GM19035 (cell line): ENCODE measurements around the gene PPARGC1A.

Experiments
- ATAC-seq: cut with Tn5 transposase; IDR thresholded peaks from one replicate; pipeline ENCODE4 v1.9.1; 2021; ENCODE audit not compliant: unreplicated experiment

Gene PPARGC1A

DNA sequence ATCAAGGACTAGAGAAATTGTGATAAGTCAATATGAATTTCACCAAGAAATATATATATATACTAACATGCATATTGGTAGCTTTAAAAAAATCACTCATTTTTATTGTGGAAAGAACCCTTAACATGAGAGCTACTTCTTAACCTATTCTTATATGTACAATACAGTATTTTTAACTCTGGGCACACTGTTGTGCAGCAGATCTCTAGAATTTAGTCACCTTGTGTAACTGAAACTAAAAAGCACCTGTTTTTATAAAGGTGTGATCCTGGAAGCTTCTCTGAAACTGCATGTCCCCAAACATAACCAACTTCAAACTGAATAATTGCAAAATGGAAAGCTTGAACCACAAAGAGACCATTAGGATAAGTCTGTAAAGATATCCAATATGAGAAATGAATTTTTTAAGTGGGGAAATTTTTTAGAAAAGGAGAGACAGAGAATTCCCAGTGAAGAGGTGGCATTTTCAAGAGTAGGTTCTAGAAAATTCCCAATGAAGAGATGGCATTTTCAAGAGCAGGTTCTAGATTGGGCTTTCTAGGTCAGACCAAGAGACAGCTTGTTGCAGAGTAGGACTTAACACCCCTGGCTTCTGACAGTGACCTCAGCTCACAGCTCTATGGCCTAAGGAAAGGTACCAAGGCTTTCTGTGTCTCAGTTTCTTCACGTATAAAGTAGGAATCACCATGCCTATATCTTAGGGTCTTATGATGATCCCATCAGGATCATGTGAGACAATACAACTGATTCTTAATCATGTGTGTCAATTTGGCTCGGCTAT is 22.0 kb upstream of the PPARGC1A start:
- peak; percentile 81 for ATAC-seq

DNA sequence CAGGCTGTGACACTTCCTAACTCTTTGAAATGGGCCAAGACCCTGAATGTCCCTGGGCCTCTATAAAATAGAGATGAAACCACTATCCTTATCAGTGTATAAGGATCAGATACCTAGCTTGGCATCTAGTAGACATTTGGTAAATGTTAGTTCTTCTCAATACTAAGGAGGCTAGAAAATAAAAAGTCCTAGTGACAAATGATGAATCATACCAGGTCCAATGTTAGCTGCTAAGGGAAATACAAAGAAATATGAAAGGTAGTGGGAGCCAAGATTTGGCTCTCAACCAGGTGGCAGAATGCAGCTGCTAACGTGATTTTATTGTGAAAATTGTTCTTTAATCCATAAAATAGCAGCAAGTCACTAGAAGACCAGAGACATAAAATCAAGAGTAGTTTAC is 19.8 kb upstream of the PPARGC1A start:
- no peak for ATAC-seq

DNA sequence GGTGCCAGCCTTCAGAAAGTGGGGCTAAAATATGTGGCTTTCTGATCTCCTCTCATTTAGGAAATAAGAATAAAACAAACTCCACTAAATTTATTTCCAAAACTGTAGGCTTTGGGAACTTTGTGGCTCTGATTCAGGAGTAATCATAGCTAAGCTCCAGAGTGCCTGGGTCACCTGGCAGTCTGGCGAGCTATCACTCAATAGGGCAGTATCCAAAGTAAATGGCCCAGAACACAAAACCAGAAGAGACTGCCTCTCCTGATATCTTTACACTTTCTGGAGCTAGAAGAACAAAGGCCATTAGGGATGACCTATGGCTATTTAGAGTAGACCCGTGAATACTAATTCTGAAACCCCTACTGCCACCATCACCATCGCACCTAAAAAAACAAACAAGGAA is 17.0 kb upstream of the PPARGC1A start:
- ATAC-seq: no peak

DNA sequence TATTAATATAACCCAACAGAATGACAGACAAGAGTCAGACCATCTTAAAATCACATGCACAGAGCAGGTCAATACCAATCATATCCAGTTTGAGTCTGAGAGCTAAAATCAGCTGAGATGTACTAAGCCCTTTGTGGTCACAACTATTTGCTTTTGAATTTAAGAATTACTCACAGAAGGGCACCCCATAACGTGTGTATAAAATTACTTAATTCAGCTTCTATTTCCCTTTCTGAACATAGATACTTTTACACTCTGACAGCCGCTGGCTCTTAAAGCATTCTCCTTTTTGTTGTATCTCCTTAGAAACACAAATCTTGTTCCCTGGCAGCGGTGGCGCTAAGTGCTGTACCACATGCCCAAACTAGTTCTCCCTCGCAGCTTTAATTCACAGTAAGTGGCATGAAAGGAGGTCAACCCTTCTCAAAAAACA is 14.8 kb upstream of the PPARGC1A start:
- ATAC-seq: no peak

DNA sequence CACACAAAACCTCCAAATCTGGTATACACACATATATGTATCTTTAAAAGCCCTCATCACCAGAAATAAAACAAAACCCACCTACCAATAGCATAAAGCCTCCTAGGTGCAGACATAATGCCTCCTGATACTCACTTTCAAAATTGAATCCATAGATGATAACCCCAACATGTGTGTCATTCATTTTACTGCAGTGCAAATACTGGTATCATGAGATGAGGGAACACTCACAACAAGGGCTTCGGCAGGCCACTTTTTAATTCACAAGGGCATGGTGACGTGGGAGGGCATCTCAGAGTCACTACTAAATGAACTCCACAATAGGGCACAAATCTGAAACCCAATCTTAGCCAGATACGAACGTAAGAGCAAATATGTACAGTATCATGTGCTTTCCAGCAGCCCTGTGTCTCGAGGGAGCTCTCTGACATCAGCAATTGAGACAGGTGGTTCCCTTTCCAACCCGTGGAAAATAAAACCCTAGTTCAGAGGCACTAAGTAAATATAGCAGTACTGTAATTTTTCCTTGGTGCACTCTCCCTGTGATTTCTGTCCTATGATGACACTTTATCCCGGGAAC is 14.1 kb upstream of the PPARGC1A start:
- no peak for ATAC-seq

DNA sequence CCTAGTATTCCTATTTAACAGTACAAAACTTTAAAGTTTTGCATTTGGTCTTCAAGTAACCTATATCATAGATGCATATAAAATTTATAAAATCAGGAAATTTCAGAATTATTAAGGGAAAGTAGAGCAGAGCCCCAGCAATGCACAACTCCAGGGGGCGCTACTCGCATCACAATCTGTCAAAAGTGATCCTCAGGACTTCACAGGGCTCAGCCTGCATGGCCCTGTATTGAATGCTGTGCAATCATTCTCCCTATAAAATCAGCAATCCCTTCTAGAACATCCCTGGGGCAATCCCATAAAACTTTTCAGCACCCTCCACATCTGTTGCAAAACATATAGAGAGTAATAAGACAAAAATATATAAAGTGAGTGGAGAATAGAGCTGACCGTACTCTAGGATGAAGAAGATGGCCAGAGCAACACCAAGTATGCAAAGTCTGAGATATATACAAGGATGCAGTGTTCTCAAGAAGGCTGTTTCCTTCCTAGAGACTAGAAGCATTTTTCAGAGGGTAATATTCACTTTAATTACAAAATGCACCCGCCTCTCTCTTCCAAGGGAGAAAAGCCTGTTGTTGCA is 12.5 kb upstream of the PPARGC1A start:
- no peak for ATAC-seq

DNA sequence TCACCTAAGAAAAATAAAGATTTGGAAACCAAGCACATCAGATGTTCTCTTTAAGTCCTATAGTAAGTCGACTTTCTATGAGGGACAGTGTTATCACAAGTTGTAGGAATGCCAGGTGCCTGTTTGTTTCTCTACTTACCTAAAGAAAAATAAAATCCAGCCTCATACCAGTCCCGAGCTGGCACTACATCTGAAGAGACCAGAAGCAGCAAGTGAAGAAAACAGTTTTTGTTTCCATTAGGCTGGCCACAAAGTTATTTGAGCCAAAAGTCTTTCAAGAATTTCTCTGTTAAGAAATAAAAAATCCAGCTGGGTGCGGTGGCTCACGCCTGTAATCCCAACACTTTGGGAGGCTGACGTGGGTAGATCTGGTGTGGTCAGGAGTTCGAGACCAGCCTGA is 10.8 kb upstream of the PPARGC1A start:
- ATAC-seq: no peak

DNA sequence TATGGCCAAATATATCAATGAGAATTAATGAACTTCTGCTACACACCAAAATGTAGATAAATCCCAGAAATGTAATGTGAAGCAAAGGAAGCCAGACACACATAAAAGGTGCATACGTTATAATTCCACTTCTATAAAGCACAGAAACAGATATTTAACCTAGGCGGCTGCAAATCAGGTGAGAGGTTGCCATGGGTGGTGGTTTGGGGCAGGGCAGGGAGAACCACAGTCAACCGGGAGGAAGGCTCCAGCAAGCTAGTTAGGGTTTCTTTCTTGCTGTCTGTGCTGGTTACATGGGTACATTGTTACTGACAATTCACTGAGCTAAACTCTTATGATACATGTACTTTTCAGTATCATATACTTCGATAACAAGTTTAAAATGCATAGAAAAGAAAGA is 9.7 kb upstream of the PPARGC1A start:
- ATAC-seq: no peak

DNA sequence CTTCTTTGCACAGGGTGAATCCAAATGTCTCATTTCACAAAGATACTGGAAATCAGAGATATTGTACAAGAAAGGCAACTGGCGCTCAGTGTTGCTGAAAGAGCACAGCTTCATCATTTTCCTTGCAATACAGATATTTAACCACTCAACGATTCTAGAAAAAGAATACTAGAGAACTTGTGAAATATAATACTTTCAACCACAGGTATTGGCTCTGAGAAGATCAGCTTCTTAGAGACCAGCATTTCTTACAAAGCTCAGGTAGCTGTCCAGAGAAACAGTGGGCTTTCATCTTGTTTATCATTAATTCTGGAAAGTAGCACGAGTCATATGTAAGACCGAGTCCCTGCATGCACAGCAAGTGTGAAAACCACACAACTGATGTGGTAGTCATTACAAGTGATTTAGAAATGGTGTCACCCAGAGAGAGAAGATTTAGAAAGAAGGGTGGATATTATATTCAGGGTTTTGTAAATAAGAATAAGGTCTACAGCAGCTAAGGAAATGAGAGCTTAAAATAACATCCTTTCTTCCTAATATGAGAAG is 7.8 kb upstream of the PPARGC1A start:
- no peak for ATAC-seq

DNA sequence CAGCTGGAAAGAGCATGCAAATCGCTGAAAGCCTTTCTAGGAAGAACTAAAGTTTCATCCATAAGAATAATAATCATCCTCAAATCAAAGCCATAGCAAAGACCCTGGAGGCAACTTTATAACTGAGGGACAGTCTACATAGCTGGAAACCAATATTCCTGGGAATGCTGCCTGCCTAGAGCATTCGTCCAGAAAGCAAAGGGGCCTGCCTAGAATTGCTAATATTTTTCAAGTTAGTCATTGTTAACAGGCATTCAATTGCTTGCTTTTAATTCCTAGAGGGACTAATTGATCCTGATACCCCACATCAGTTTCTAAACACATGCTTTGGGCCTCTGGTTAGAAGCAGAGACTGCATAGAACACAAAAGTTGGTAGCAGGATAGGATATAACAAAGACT is 4.2 kb upstream of the PPARGC1A start:
- ATAC-seq: no peak

DNA sequence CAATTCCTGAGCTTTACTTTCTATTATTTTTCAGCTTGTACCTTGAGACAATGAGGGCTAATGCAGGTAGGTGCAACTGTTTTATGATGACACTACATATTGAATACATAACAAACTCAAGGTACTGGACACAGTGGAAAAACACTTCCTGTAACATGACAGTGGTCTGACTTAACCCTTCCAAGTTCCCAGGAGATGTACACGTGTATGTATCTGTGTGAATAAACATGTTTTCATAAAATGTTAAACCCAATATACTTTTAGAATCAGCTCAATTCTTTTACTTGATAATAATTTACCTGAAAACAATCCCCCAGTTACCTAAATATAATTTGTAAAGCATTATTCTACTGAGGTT is 1.2 kb upstream of the PPARGC1A start:
- ATAC-seq: no peak

DNA sequence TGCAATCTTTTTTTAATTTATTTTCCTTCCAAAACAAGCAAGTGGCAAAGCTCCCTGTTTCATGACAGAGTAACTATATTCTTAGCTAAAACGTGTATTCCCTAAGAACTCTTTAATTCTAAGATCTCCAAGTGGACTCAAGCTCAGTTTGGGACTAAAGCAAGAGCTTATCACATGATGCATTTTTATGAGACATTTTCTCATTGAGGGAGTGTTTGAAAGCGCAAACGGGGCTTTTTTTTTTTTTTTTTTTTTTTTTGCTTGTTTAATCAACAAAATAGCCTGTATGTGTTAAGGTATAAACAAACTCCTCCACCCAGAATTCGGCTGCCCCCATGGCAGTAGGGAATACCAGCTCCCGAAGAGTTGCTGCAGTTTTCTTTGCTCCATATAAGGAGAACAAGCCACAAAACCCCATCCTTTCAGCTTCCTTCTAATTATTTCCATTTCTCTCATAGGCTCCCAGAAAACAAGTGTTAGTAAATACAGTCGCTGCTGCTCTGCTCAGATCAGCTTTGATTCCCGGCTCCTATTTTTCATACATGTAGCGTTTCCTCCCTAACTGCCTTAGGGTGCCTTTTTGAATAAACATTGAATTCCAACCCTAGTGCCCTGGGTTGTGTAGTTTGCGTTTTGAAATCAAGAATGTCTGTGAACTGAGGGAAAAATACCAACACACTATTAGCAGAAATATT is 669 bp upstream of the PPARGC1A start:
- ATAC-seq: no peak

DNA sequence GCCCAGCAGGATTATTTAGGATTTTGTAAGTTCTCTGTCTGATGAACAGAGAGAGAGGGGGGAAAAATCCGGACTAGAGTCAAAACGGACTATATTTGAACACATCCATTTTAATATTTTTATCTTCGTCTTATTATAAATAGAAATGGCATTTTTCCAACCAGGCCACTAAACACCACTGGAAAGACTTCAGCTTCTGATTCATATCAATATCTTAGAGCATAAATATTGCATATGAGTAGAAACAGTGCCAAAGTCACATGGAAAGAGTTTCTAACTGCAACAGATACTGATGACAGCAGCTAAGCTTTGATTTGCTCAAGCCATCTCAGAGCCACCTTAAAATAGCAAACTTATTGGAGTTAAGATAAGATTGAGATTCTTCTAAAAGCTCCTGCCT is 456 bp downstream of the PPARGC1A start:
- ATAC-seq: no peak

DNA sequence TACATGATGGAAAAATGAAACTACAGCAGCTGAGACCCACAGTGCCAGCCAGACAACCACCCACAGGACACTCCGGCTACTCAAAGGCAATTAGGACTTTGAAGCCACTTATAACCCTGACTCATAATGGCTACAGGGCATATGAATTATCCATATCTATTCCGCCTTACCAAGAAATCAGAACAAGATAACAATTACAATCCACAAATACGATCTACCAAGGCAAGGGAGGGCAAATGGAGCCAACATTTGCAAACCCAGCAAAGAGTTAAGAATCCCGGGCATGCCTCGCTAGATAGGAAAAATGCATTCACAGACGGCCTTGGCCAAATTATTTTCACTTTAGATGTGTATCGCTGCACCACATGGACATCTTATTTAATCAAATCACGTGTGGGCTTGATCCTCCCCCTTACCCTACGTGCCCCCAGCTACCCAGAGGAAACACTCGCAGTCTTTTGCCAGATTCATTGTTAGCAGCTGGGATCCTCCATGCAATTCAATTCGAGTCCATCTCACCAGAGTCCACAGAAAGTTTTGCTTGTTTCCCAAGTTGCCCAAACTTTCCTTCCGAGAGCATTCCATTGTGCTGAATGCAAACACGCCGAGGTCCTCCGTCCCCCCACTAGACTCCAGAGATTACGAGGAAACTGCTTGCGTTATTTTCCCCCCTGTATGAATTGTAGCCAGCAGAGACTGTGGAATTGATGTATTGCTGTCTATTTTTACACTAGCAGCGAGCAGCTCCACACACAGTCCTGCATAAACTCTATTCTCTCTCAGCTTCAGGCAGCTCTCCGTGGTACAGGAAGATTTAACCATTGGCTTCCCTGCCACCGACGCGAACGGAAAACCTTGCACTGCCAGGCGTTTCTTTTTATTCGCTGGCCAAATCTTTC is 1.2 kb downstream of the PPARGC1A start:
- ATAC-seq: no peak

DNA sequence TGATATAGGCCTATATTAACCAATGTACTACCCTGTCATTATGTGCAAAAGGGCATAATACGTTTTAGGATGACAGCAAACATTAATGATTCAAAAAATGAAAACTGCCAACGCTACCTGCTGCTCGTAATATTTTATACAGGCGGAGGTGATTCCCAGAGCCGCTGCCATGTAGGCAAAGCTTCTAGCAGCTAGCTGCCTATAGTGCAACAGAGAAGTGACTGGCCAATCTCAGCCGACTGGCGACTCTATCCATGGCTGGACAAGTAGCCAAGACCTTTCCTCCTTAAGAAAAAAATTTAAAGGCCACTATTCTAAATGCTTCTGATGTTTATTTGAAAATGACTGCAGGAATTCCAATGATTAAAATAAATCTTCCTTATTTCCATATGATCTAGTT is 1.9 kb downstream of the PPARGC1A start:
- ATAC-seq: no peak

DNA sequence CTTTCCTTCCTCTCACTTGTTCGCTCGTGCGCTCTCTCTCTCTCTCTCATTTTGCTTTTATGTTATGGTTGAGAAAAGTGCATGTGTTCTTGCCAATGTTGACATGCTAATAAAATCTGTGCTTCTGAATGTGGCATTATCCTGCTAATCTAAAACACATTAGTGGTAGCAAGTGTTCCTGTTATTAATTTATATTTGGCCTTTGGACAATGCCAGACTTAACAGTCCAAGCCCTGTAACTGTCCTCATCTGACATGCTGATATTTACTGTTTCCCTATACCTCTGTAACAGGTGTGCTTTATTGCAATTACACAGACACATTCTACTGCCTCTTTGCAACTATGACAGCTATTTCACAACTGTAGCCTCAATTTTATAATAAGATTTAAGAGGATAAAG is 2.7 kb downstream of the PPARGC1A start:
- no peak for ATAC-seq

DNA sequence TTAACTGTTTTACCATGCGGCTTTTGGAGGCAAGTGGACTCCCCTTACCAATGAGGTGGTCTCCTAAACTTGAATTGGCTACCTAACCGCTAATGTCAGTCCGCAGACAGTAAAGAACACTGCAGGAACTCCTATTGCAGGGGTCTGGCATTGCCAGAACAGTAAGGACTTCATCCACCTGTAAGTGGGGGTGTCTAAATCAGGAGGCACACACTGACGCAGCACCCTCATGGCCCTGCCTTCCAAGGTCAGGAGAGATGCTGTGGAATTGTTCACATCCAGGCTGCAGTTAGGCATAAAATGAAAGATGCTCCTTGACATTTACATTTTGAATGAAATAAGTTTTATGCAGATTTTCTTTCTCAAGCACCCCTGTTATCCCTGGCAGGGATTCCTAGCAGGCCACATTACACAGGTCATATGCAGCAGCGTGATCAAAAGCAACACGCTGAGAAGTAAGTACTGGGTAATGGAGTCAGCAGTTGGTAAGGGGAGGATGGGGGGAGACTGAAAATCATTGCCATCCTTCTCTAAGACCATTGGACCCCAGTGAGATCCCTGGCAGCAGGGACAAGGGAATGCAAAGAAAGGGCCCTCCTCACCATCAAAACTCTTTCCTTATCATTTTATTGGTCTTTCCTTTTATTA is 3.8 kb downstream of the PPARGC1A start:
- ATAC-seq: no peak

DNA sequence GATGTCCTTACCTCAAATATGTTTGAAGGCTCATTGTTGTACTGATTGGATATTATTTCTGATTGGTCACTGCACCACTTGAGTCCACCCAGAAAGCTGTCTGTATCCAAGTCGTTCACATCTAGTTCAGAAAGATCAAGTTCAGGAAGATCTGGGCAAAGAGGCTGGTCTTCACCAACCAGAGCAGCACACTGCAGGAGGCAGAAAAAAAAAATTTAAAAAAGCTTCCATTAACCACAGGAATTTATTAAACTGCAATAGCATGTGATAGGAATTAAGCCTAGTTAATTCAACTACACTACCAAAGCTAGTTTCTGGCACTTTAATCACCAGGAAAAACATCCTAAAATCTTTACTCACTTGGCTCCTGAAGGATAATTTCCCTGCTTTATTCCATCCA is 5.1 kb downstream of the PPARGC1A start:
- ATAC-seq: no peak

DNA sequence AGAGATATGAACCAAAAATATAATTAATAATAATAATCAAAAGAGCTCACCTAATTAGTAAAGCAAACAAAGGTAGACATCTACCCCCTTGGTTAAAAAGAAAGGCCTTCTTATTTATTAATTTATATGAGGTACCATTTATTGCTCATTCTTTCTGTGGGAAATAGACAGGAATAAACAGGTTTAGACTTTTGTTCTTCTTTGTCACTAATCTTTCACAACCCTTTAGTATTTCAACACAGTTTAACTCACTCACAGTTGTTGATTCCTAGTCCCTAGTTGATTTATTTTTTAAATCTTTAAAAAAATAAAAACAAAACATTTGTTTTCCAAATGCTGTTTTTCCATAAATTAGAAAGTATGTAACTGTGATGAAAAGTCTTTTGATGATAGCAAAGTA is 5.6 kb downstream of the PPARGC1A start:
- no peak for ATAC-seq

DNA sequence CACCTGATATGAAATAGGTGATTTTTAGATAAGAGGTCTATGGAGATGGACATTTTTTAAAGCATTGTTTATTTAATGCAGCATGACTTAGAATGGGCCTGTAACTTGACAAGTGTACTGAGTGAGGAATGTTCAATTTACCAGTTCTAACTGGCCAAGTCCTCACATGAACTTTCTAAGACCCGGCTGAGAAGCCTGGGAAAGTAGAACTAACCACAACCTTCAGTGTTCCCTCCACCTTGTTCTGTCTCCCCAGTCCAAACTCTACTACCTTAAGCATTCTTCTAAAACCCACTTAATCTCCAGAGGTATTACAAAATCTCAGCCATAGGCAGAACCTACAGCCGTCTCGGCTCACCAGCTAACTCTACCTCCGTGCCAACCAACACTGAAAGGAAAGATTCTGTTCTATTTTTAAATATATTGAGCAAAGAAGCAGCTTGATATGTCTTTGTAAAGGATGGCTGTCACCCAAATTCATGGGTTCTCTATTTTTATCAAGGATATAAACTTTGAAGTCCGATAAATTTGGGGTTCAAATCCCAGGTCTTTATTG is 6.8 kb downstream of the PPARGC1A start:
- no peak for ATAC-seq
